ENCODE data around the gene ZNF830. TPM values are rescaled to one million over a fixed set of nuclear protein-coding genes. Genes with fewer than 3 reads are reported as not detected.

Gene ZNF830
- total and polyA plus RNA-seq, 2 donors (not counting 3 experiments of a cell fraction or from before 2014, with no cell fraction given) = 3.1 to 13.9 TPM

- Histone ChIP-seq H3K79me2 (ENCODE audit: control insufficient read depth, insufficient read depth, low read length) (no peaks in the 10 kb centered on the region), H4K20me1 (replicated peaks; ENCODE audit: control insufficient read depth, extremely low read depth, insufficient read depth, low read length) (no peaks in the 10 kb centered on the region), H3K4me2 (ENCODE audit: insufficient read depth, low read length) (no peak overlapping the region), H3K9me1 (replicated peaks; ENCODE audit: control insufficient read depth, extremely low read depth, insufficient read depth, low read length) (no peaks in the 10 kb centered on the region), H3K27ac (ENCODE audit: insufficient read depth, low read depth, low read length) (no peak overlapping the region), H3K9ac (replicated peaks; ENCODE audit: extremely low read depth, insufficient read depth, low read length) (no peak overlapping the region), H3K9me3 (replicated peaks; ENCODE audit: control insufficient read depth, insufficient read depth, low read length) (no peaks in the 10 kb centered on the region), H3K4me3 (replicated peaks in 1 of 3; ENCODE audit: insufficient read depth in 1 of 3, low read depth in 1 of 3, low read length in 3 of 3) (no peak overlapping the region), H3K4me1 (ENCODE audit: control insufficient read depth, extremely low read depth, insufficient read depth, low read length) (no peaks in the 10 kb centered on the region), H3K27me3 (ENCODE audit: control insufficient read depth in 2 of 2, insufficient read depth in 2 of 2, low read length in 2 of 2) (no peaks in the 10 kb centered on the region), H2AFZ (ENCODE audit: low read depth, low read length) (no peak overlapping the region), H3K36me3 (ENCODE audit: control insufficient read depth in 2 of 2, extremely low read depth in 1 of 2, insufficient read depth in 2 of 2, low read length in 2 of 2) (no peaks in the 10 kb centered on the region)
- ChIA-PET POLR2A (no interaction called here), CTCF (no interaction called here)
- intact Hi-C loops (cut with micrococcal nuclease) = no loop called here
- dilution Hi-C loops (cut with MboI; ENCODE audit: extremely low pct_ligation_motif_present, low sequenced_read_pairs) = no loop called here
- BruUV-seq (replicated peaks) = no TSS peak
- no peak for FAIRE-seq
- no peak for TF ChIP-seq FOS (IDR thresholded peaks at IDR 0.05; ENCODE audit: borderline replicate concordance, insufficient read depth, low read length)
- no peak for TF ChIP-seq MYC (IDR thresholded peaks at IDR 0.05; ENCODE audit: low read depth, low read length)
- TF ChIP-seq JUN (IDR thresholded peaks at IDR 0.05; ENCODE audit: borderline replicate concordance, insufficient read depth, insufficient read length, low read depth) = no peak
- no peak for TF ChIP-seq CTCF (IDR thresholded peaks at IDR 0.05; ENCODE audit: extremely low read depth in 1 of 2, insufficient read depth in 1 of 2, low read depth in 1 of 2, low read length in 2 of 2)
- no peak for TF ChIP-seq POLR2A (IDR thresholded peaks at IDR 0.05; ENCODE audit: low read depth, low read length)
- no peak for TF ChIP-seq POLR2AphosphoS5 (IDR thresholded peaks at IDR 0.05; ENCODE audit: insufficient read depth, low read depth, low read length)
- no peak for TF ChIP-seq GATA2 (IDR thresholded peaks at IDR 0.05; ENCODE audit: insufficient read depth, insufficient read length, low read depth, low read length)
- TF ChIP-seq MAX (IDR thresholded peaks at IDR 0.05; ENCODE audit: insufficient read depth, insufficient read length) = no peak
- TF ChIP-seq EZH2 (IDR thresholded peaks at IDR 0.05; ENCODE audit: borderline replicate concordance, low read depth, low read length, severe bottlenecking) = no peak
- DNase-seq (ENCODE audit: low read depth, low spot score) = no peak
Measured at GRCh38 chr17:34920676-34921075, 40.7 kb upstream of the ZNF830 start.
